A673 (cell line): ENCODE measurements around the gene TIAM1. TPM values are rescaled to one million over a fixed set of nuclear protein-coding genes. Genes with fewer than 3 reads are reported as not detected.

Experiments used
- BruUV-seq: library from RNA; stranded (reverse); fragments of 400-500 nt; replicated peaks from 2 replicates; lab custom pipeline; 2021; lab: Mats Ljungman, UMichigan
- CTCF ChIA-PET: fragments of 300-600 bp; sonication (Branson Sonifier 250); formaldehyde crosslinking; loops from one replicate; lab custom pipeline; 2022; ENCODE audit warnings: antibody characterized with exemption; lab: Charles Lee
- POLR2A ChIA-PET: fragments of 300-600 bp; sonication (Branson Sonifier 250); formaldehyde crosslinking; loops from one replicate; lab custom pipeline; 2022; ENCODE audit warnings: antibody characterized with exemption; ENCODE audit not compliant: low non-redundant PET; lab: Charles Lee
- DNase-seq: peaks from one replicate; pipeline ENCODE4 v3.0.0-alpha.2; 2015; ENCODE audit warnings: low spot score
- H3K27ac ChIP-seq: fragments of 200-600 bp; sonication (generic); 2 replicates; pipeline ENCODE4 v1.5.1; 2016; ENCODE audit warnings: mixed run types, low read depth, mild to moderate bottlenecking, mixed read lengths, antibody characterized with exemption, low read length; ENCODE audit not compliant: poor library complexity, severe bottlenecking
- H3K27me3 ChIP-seq: fragments of 200-600 bp; sonication (generic); replicated peaks from 2 replicates; pipeline ENCODE4 v1.6.1; 2017; ENCODE audit warnings: mixed run types, low read depth, mild to moderate bottlenecking, mixed read lengths, antibody characterized with exemption, low read length; ENCODE audit not compliant: insufficient read depth, poor library complexity
- H3K36me3 ChIP-seq: fragments of 200-600 bp; sonication (generic); 2 replicates; pipeline ENCODE4 v1.6.1; 2016; ENCODE audit warnings: mixed run types, mild to moderate bottlenecking, mixed read lengths, antibody characterized with exemption, low read length; ENCODE audit not compliant: insufficient read depth, poor library complexity, severe bottlenecking
- H3K4me1 ChIP-seq: fragments of 200-600 bp; sonication (generic); 2 replicates; pipeline ENCODE4 v1.6.1; 2017; ENCODE audit warnings: mixed run types, mild to moderate bottlenecking, mixed read lengths, antibody characterized with exemption, low read length; ENCODE audit not compliant: insufficient read depth, poor library complexity, severe bottlenecking
- H3K4me3 ChIP-seq: fragments of 200-600 bp; sonication (generic); 2 replicates; pipeline ENCODE4 v1.5.1; 2016; ENCODE audit warnings: low read depth, mixed run types, mild to moderate bottlenecking, mixed read lengths, low read length; ENCODE audit not compliant: poor library complexity, severe bottlenecking
- H3K9me3 ChIP-seq: fragments of 200-600 bp; sonication (generic); 2 replicates; pipeline ENCODE4 v1.6.1; 2016; ENCODE audit warnings: mixed run types, low read depth, mild to moderate bottlenecking, mixed read lengths, antibody characterized with exemption, low read length; ENCODE audit not compliant: poor library complexity, severe bottlenecking
- CTCF ChIP-seq: fragments of 300-800, 200-600 bp; sonication (generic); conservative IDR thresholded peaks from 2 replicates; pipeline ENCODE4 v1.5.1; 2017; ENCODE audit warnings: low read depth, mild to moderate bottlenecking, antibody characterized with exemption, low read length, moderate library complexity, mixed read lengths
- EZH2 ChIP-seq: fragments of 200-600 bp; sonication (generic); IDR thresholded peaks from 2 replicates; pipeline ENCODE4 v1.6.1; 2017; ENCODE audit warnings: borderline replicate concordance, low read depth, mild to moderate bottlenecking, mixed read lengths, antibody characterized with exemption, low read length; ENCODE audit not compliant: poor library complexity, severe bottlenecking
- intact Hi-C: fragments of 100-400 bp; cut with micrococcal nuclease; formaldehyde crosslinking; loops from one replicate; pipeline ENCODE4 v1.10.0; 2022; ENCODE audit not compliant: unreplicated experiment
- total RNA-seq: library from RNA; stranded (reverse); gene quantifications from 2 replicates; pipeline ENCODE4 v1.2.3, GENCODE V29; 2021

The TIAM1 gene
- total RNA-seq, 1 experiment from 2014 or later: 9.6 TPM

DNA sequence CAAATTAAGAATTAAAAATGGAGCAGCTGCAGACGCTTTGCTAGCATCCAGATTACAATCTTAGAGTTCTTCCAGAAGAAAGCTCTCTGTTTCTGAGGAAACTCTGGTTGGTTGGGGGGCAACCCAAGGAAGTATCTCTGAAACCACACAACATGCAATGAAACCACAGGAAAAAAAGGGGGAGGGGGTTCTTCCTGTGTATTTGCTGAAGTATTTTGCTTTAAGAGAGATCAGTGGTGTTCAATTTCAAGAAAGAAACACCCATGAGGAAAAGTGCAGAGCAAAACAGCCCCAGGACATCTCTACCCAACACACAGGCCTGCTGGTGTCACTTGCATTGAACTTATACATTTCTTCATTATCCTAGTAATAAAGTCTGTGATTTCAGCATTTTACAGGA is 19.7 kb upstream of the TIAM1 start:
- no peak for DNase-seq
- POLR2A ChIA-PET: no interaction called here
- no peaks in the 10 kb centered on the region for H3K9me3 ChIP-seq
- H3K4me3 ChIP-seq: no peak overlapping the region
- TF ChIP-seq EZH2 (no peak), CTCF (no peak)
- no peaks in the 10 kb centered on the region for H3K36me3 ChIP-seq
- no peak overlapping the region for H3K27ac ChIP-seq
- H3K27me3 ChIP-seq: no peaks in the 10 kb centered on the region
- no TSS peak for BruUV-seq
- intact Hi-C loops: no loop called here
- H3K4me1 ChIP-seq: no peaks in the 10 kb centered on the region
- CTCF ChIA-PET: no interaction called here

DNA sequence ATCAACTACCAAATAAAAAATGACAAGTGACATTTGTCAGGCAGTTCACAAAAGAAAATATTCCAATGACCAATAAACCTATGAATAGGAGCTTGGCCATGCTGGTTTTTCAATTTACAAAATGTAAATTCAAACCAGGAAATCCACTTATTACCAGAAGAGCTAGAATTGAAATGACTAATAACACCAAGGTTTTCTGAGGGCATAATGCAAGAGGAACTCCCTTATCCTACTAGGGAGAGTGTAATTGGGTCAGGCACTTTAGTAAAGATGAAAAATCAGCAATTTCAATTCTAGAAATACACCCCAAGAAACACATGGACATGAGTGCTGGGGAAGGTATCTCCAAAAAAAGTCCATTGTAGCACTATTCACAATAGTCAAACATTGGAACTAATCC is 16.7 kb upstream of the TIAM1 start:
- no peaks in the 10 kb centered on the region for H3K9me3 ChIP-seq
- BruUV-seq: no TSS peak
- ChIA-PET POLR2A (no interaction called here), CTCF (no interaction called here)
- TF ChIP-seq EZH2 (no peak), CTCF (no peak)
- intact Hi-C loops: no loop called here
- DNase-seq: no peak
- H3K4me1 ChIP-seq: no peaks in the 10 kb centered on the region
- no peaks in the 10 kb centered on the region for H3K36me3 ChIP-seq
- H3K4me3 ChIP-seq: no peak overlapping the region
- no peaks in the 10 kb centered on the region for H3K27me3 ChIP-seq
- no peak overlapping the region for H3K27ac ChIP-seq

DNA sequence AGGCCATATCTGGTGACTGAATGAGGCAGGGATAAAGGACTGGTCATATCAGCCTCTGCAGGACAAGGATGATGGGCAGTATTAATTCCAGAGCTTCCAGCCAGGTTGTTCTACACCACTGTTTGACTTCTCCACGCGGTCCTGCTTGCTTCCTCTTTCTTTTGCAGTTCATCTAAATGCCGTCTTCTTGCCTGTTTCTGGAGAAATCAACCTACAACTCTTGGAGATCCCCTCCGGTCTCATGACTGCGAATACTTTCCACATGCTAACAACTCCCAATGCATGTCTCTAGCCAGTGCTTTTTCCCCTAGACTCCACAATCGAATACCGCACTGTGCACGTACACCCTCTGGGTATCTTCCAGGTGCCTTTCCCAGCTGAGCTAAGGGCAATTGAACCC is 14.1 kb upstream of the TIAM1 start:
- Histone ChIP-seq H3K4me3 (no peak overlapping the region), H3K4me1 (no peaks in the 10 kb centered on the region), H3K27ac (no peak overlapping the region), H3K9me3 (no peaks in the 10 kb centered on the region), H3K27me3 (no peaks in the 10 kb centered on the region), H3K36me3 (no peaks in the 10 kb centered on the region)
- TF ChIP-seq CTCF: no peak
- no peak for TF ChIP-seq EZH2
- no TSS peak for BruUV-seq
- DNase-seq: no peak
- ChIA-PET CTCF (no interaction called here), POLR2A (no interaction called here)
- intact Hi-C loops: no loop called here
